HEK293T (cell line): Measurements from ENCODE around the gene APCS.

ENCODE experiments used
- CTCF ChIA-PET: fragments of 350-600 bp; formaldehyde crosslinking; extraction: SDS; loops from one replicate; lab custom pipeline; 2021; ENCODE audit warnings: antibody characterized with exemption, inconsistent platforms; lab: Yijun Ruan, JAX
- POLR2A ChIA-PET: fragments of 350-600 bp; formaldehyde crosslinking; extraction: SDS; loops from one replicate; lab custom pipeline; 2020; ENCODE audit warnings: antibody characterized with exemption, inconsistent platforms; lab: Yijun Ruan, JAX
- DNase-seq: peaks from one replicate; pipeline ENCODE4 v3.0.0; 2012; ENCODE audit warnings: mixed read lengths; ENCODE audit errors: extremely low spot score
- BHLHE40 ChIP-seq: fragments of 450-650 bp; IDR thresholded peaks from 2 replicates; pipeline ENCODE4 v1.6.1; 2016; ENCODE audit warnings: mild to moderate bottlenecking, moderate library complexity, borderline replicate concordance

APCS gene

DNA sequence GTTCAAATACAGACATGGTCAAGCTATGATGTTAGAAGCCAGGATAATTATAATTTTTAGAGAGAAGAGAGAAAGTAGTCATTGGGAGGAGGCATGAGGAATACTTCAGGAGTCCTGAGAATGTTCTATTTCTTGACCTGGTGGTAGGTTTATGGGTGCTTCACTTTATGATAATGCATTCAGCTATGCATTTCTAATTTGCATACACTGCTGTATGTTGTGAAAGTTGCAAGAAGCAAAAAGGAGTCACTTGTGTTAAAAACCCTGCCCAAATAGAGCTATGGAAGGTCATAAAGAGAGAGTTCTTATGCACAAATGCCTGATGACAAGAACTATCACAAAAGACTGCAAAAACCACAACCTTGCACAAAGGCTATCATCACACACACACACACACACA, 45.3 kb downstream of the APCS start:
- no peak for TF ChIP-seq BHLHE40
- CTCF ChIA-PET = no interaction called here

More for the DNA sequence above, 45.3 kb downstream of the APCS start:
- DNase-seq = no peak
- POLR2A ChIA-PET = no interaction called here
